Measurements from ENCODE around the gene VIPAS39.

The VIPAS39 gene

DNA sequence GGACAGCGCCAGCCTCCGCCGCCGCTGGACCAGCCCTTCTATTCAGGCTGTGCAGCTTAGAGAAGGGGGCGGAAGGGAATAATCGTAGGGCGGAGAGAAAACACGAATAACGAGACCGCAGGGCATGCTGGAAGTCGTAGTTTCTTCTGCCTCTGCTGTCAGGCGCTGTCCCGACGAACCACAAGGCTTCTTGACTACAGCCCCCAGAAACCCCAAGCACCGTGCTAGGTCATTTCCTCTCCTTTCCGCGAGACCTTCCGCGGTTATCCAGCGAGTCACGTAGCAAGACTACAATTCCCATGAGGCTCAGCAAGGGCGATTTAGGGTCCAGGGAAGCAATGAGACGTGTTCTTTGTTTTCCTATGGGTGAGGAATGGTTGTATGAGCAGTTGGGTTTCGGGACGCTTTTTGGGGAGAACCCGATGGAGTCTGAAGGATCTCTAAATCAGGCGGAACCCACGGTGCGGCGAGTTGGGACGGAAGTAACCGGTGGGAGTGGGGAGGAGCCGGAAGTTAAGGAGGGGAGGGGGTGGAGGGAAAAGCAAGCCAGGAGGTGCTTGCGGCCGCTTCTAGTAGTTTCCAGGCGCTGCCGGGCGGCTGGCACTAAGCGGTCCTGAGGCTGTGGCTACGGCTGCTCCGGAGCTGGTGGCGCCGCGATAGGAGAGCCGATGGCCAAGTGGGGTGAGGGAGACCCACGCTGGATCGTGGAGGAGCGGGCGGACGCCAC, at the start of gene VIPAS39, which contains the start of gene AHSA1:
VIPAS39 (minus strand) TSS at position 80 of the 727 bp plus-strand sequence. CDS start 3,499 bp downstream, outside the sequence.
AHSA1 (plus strand) TSS at position 572 of the 727 bp plus-strand sequence; CDS start at position 669, 97 bp downstream.
- peak; percentile 96 for DNase-seq

DNA sequence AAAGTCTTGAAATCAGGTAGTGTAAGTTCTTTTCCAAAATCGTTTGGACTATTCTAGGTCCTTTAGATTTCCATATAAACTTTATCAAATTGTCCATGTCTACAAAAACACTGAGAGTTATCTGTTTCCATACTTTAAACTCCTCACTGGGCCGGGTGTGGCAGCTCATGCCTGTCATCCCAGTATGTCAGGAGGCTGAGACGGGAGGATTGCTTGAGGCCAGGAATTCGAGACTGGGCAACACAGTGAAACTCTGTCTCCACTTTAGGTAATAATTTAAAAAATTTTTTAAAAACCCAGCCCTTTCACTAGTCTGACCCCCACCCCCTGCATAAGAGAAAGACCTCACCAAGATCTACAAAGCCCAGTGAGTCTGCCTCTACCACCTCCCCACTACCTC, 47.6 kb upstream of the VIPAS39 start:
- no peak for DNase-seq

DNA sequence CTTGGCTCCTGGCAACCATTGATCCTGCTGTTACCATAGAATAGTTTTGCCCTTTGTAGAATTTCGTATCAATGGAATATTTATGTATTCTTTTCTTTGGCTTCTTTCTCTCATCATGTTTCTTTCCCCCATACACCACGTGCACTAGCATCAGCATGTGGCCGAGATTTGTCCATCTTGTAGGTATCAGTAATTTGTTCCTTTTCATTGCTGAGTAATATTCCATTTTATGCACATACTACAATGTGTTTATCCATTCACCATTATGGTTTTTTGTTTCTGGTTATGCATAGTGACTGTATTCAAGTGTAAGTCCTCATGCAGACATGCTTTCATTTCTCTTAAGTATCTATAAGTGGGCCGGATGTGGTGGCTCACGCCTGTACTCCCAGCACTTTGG, 45.7 kb upstream of the VIPAS39 start:
- DNase-seq = no peak

DNA sequence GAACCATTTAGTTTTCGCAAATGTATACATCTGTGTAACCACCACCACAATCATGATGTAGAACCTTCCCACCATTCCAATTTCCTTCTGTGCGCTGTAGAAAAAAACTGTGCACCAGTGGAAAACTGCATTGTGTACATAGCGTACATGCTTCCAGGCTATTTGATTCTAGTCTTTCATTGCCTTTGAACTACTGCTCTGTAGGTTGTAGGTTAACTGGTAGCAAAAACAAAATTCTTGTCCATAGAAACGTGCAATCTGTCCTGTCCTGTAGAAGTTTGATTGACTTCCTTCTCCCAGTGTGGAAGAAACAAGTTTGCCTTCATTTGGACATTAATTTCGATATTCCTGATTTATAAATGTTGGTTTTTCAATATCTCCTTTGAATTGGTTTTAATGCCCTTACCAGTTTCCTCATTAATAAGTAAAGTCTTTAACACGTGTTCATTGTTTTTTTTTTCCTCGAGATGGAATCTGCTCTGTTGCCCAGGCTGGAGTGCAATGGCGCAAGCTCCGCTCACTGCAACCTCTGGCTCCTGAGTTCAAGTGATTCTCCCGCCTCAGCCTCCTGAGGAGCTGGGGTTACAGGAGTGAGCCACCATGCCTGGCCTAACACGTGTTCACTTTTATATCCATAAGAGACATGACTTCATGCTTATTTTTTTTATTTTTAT, 44.8 kb upstream of the VIPAS39 start:
- DNase-seq = no peak

DNA sequence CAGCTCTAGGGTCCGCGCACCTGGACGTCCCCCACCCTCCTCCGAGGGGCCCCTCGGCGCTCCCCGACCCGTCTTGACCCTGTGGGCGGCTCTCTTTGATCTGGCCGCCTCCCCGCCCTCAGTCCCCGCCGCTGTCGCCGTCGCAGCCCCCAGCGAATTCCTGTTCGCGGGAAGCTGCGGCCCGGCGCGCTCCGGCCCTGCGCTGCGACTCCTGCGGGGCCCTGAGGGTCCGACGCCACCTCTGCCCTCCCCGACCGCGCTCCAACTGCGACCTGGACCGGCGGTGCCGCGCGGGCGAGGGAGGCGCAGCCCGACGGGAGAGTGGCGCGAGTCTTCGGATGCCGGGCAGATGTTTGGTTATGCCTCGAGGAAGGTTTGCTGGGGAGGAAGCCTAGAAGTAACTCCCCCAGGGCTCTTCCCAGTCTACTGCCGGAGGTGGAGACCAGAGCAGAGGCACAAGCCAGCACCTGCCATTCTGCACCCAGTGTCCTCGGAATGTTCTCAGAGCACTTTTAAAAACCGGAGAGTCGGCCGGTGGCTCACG, 41.7 kb upstream of the VIPAS39 start:
- DNase-seq = no peak

DNA sequence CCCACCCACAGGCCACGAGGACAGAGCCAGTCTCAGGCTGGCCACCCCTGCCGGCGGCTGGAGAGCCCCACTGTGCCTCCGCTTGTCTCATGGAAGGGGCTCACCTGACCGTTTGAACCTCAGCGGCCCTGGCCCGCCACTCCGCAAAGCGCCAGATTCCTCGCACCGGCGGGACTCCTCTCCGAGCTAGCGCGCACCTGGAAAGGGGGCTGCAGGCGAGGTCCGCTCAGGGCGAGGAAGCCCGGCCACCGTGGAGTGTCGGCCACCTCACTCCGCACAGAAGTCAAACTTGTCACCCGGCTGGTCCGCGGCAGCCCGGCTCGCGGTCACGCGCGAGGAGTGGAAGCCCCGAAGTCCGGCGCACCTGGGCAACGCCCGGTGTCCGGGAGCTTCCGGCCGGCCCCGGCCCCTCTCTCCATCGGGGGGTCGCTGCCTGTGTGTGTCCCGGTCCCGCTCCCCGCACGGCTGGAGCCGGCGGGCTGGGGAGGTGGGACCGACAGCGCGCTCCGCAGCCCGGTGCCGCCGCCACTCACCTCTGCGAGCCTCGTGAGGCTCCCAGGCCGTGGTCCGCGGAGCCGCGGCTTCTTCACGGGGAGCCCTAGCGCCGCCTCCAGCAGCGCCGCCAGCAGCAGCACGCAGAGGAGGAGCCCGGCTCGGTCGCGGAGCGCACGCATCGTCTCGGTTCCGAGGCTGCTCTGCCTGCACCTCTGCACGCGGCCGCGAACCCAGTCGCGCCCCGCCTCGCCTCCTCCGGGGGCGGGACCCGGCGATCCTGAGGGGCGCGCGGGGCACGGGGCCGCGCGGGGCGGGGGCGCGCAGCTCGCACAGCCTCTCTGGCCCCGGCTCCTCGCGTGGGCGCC, 40.9 kb upstream of the VIPAS39 start, which contains the start of gene ISM2:
ISM2 (minus strand) TSS at position 697 of the 860 bp plus-strand sequence; CDS start at position 674, 23 bp downstream.
- DNase-seq = no peak

DNA sequence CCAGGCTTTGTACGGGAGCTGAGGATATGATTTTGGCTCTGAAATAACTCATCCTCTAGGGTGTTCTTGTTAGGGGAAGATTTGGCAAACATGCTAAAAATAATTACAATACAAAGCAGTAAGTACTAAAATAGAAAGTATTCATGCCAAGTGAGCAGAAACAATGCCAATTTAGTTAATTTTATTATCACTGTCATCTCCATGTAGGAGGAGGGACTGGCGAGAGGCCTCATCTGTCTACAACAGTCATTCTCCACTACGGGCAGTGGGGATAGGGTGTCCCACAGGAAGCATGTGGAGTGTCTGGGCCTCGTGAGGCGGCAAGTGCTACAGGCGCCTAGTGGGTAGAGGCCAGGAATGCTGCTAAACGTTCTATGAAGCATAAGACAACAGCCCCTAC, 37.9 kb upstream of the VIPAS39 start:
- no peak for DNase-seq

DNA sequence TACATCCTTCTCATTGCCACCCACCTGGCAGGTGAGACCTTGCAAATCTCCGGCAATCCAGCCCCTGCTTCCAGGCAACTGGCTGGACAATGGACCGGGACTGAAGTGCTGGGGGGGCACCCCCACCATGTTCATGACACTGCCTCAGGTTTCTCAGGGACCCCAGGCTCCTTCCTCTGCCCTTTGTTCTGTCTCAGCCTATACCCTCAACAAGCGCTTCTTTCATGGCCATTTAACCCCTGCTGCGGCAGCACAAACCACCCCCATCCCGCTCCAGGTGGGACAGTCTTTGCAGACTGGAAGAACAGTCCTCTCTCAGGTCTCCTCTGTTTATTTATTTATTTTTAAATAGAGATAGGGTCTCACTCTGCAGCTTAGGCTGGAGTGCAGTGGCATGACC, 33.7 kb upstream of the VIPAS39 start:
- no peak for DNase-seq

DNA sequence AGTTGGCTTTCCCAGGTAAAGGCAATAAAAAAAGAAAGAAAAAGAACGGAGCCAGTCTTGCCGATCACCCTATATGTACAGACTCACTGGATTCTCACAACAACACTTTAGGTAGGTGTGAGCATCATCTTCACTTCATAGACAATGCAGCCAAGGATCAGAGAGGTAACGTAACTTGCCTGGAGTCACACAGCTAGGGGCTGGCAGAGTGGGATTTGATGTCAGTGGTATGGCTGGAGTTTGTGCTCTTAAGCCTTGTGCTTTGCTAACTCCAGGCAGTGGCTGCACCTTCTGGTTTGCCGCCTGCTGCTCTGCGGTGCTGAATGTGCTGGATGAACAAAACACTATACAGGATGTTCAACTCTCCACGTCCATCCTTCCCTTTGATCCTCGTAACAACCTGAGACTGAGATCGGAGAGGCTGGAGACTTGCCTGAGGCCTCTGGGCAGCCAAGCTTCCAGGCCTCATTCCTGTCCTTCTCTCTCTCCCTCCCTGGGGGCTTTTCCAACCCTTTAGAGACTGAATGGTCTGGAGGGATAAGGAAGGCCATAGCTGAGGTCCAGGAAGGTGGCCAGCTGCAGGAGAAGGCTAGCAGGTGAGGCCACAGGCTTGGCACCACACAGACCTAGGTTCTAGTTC, 33.1 kb upstream of the VIPAS39 start:
- DNase-seq = no peak

DNA sequence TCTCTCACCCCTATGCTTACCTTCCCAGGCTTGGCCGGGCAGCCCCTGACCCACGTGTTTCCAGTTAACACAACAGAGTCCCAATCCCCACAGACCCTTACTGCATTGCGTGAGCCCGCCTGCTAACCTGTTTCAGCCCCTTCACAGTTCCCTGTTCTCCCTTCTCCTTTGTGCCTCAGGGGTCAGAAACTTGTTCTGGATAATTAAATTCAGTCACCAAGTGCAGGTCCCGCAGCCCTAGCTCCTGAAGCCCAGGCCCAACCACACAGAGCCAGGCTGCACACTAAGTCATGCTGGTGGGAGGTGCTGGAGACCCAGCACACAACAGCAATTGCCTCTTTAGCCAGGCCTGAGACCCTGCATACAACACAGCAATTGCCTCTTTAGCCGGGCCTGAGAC, 31.6 kb upstream of the VIPAS39 start:
- DNase-seq = no peak

DNA sequence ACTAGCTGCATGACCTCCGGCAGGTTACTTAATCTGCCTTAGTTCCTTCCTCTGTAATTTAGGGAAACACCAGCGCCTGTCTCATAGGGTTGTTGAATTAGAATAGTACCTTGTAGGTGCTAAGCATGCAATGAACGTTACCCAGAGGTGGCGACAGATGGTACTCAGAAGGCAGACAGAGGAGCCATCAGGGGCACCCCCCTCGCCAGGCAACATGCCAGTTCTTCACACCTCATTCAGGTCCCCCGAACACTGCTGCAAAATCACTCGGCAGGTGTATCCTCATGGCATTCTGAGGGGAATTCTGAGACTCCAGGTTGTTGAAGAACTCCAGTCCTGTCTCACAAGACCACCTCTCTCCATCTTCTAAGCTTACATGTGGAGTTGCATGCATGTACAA, 31.2 kb upstream of the VIPAS39 start:
- DNase-seq = no peak

DNA sequence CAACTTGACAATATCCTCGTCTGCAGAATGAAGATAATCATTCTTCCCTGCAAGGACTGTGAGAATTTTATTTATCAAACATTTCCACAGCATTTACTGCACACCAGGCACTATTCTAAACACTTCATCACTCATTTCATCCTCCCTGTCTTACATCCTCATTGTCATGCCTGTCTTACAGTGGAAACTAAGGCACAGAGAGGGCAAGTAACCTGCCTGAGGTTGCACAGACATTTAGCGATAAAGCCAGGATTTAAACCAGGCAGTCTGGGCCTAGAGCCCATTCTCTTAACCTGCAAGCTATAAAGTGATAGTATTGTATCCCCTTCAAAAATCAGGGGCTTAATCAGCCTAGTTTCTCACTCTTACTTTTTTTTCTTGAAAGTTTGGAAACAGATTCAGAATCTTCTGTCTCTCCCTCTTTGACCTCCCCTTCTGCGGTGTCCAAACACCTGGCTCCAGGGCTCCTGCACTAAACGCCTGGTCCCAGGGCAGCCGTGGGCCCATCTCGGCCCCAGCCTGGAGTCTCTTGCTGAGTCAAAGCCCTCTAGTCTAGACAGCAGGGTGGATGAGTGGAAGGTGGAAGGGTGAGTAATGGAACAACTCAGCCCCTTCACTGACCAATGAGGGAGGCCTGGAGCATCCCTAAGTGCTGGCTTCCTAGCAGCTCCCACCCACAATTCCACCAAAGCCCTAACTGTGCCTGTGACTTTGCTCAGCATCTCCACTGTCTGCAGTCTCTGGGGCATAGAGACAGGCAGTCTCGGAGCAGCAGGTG, 28.7 kb upstream of the VIPAS39 start:
- no peak for DNase-seq

DNA sequence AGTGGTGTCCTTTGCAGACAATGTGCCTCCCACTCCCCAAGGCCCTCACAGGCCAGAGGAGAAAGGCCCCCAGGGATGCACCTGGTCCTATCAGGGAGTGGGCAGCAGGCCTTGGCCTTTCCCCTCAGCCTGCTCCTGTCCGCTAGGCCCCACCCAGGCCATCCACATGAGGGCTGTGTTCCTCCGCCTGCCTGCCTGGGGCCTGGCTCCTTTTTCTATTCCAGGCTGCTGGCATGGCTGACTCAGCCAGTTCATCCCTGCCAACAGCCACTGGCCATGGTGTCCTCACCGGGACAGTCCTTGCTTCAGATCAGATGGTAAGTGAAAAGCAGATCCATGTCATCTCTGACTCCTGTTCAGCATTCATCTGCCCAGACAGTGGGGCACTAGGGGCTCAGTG, 27.9 kb upstream of the VIPAS39 start:
- DNase-seq = no peak

DNA sequence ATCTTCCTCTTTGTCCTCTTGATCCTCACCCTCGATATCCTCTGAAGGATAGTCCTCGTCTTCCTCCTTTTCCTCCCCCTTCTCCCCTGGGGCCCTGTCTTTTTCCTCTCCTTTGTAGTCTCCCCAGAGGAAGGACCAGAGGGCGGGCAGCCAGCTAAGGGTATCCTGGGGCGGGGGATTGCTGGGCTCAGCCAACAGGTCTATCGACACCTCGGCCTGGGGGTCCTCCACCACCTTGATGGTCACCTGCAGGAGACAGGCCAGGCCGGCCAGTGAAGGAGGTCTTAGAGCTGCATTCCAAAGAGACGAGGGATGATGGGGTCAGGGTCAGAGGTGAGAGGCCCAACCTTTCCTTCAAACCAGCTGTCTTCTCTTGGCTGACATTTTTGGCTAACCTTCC, 25.0 kb upstream of the VIPAS39 start:
- DNase-seq = no peak

DNA sequence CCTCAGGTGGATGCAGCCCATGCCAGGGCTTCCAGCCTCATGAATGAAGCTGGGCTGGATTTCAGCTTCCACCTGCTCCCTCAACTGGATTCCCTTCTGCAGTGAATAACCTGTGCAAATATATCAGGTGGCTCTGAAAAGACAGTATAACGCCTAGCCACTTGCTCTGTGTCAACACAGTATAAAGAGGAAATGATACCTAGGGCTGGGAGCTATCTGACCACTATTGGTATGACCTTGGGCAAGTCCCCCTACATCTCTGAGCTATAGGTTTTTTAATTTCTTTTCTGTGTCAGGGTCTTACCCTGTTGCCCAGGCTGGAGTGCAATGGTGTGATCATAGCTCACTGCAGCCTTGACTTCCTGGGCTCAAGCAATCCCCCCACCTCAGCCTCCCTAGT, 21.4 kb upstream of the VIPAS39 start:
- DNase-seq = no peak

DNA sequence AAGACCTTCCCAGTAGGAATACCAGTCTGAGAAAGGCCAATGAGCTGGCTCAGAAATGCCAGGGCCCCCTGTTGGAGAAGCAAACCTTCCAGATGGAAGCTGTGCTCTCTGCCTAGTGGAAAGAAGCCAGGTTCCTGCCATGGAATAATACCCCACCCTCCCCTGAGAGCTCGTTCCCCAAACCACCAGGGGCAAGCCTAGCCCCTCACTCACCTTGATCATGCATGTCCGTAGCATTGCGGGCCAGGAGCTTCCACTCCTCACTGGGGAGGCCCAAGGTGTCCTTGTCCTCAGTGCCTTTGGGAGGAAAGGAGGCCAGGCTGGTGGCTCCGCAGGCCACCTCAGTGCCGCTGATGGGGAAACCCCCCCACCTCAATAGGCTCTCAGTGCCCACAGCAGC, 20.6 kb upstream of the VIPAS39 start:
- no peak for DNase-seq

DNA sequence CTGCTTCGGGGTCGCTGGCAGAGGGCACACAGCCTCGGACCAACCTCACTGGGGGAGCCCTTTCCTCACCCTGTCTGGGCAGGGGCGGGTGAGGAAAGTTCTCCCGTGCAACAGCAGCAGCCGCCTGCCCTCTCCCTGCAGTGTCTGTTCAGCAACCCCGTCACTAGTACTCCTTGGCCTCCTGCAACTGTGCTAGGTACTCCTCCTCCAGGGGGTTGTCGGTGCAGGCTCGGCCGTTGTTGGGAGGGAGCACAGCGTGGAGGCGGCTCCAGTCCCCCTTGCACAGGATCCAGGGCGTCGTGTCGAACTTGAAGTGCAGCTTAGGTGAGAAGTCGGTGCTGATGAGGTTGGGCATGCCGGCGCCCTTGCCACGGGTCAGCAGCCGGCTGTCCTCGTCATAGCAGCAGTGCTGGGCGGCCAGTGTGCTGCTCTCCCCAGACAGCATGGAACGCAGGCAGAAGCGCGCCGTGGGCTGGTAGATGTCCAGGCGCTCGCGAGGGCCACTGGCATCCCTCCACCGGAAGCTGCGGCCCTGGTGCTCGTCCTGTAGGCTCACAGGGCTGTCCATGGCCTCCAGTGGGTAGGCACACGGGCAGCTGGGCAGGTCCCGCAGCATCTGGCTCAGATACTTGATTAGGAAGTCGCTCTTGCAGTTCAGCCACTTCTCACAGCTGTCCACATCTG, 18.2 kb upstream of the VIPAS39 start:
- no peak for DNase-seq

DNA sequence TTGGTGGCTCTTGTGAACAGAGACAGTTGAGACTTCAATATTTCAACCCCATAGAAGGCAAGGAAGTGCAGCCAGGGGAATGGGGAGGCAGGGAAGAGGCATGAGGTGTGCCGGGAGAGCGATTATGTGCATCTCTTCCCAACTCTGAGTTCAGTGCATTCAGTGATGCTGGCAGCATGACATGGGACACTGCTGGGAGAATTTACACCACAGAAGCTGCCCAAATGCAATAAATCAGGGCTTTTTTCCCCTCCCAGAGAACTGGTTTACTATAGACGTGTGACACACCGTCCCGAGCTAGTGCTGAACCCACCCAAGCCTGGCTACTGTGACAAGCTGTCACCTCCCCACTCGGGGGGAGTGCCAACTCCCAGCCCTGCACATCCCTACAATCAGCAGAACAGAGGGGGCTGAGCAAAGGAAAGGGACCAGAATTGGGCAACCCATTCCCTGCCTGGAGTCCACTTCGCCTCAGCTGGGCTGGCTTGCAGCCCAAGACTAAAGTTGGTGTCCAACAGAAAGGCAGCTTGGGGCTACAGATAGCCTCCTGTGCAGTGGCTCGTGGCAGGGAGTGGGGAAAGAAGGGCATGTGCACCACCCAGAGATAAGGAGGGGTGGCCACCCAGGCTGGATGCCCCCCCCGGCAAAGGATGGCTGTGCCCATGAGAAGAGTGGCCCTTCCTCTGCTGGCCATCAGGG, 17.2 kb upstream of the VIPAS39 start:
- no peak for DNase-seq

DNA sequence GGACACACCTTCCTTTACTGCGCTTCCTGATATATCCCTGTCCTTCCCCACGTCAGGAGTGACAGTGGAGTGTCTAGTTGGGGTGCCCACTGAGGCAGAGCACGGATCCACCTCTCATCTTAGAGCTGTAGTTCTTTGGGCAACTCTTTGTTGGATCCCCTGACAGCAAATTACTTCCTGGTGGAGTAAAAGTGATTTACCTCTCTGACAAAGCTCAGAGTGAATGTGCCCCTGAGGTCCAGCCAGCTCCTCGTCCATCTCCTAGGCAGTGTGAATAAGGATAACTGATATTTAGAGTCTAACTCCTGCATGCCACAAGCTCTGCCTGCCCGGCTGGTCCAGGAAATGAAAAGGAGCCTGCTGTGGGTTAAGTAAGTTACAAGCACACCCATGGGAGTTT, 16.5 kb upstream of the VIPAS39 start:
- no peak for DNase-seq

DNA sequence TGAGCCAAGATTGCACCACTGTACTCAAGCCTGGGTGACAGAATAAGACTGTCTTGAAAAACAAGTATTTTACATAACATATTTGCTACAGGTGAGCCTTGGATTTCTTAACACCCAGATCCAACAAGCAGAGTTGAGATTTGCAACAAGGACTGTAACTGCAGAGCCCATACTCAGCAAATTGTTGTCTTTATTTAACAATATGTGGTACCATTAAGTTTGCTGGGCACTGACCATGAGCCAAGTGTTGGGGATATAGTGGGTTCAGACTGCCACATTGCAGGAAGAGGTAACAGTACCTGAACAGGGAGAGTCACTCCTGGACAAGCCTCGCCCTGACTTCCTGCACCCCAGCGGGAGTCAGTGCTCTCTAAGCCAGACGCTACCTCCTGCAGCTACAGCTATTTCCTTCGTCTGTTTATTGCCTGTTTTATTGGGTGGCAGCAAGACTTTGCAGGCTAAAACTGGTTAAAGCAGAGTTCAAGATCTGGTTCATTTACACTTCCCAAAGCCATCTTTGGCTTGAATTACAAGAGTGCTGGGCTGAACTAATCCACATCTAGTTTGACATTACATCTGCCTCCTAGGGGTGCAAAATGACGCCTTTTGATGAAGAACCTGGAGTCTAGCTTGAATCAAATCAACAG, 12.9 kb upstream of the VIPAS39 start:
- DNase-seq = no peak

All from GDM1 (cell line).